ENCODE results near the gene TUBB2B.

Gene TUBB2B

DNA sequence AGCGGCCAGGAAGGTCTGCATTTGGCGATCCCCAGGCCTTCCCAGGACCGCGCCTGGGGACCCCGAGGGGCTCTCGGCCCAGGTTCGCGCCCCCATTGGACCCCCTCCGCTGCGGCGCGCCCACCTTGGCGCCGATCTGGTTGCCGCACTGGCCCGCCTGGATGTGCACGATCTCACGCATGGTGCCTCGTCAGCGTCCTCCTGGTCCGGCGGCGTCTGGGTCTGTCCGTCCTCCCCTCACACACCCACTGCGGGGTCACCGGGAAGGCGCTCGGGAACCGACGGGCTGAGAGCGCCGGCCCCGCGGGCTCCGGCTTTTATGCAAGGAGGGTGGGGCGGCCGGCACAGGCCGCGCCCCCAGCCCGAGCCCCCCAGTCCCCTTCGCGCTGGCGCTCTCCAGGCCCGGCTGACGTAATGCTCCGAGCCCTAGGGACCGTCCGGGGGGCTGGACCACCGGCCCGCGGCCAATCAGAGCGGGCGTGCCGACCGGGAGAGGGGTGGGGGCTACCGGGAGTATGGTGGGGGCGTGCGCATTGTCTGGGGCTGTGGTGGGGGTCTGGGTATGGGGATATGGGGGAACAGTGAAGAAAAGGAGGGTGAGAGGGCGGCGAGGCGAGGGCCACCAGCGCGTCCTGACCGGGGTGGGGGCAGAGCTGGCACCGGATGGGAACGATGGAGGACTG is at the start of gene TUBB2B:
TSS of gene TUBB2B (minus strand) at position 291 of the 683 bp plus-strand sequence. CDS start at position 181, 110 bp downstream.
- H3K27ac Mint-ChIP-seq = peak within 1 kb of the TSS; percentile 91
- DNase-seq (no peak), ATAC-seq (replicated peaks) (peak; percentile 9 to 18)
- peak within 1 kb of the TSS; percentile 86 to 89 for H3K4me3 Mint-ChIP-seq
- H3K36me3 Mint-ChIP-seq = no peaks in the 10 kb centered on the region
- no peaks in the 10 kb centered on the region for H3K9me3 Mint-ChIP-seq
- H3K27me3 Mint-ChIP-seq = peaks cover 66 to 82% of the 10 kb centered on the region in 2 donors
- H3K4me1 Mint-ChIP-seq = peaks cover 32 to 60% of the 10 kb centered on the region in 2 donors

DNA sequence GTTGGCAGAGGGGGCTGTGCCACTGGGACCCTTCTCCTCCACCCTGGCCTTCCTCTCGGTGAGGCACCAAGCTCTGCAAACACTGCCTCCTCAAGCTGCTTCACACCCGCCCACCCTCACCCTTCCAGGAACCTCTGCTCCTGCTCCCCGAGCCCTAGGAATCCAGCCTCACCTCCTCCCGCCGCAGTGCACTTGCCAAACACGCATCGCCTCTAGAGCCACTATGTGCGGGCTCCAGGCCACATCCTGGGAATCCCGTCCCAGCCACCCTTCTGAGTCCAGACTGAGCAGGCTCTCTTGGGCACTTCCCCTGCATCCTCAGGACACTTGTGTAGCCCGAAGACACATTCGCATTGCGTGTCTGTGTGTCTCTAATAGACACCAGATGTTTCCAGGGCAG is 49.8 kb upstream of the TUBB2B start:
- ATAC-seq (replicated peaks) (no peak), DNase-seq (no peak)
- Mint-ChIP-seq H3K27ac (no peak overlapping the region), H3K4me3 (no peak overlapping the region), H3K36me3 (peaks cover 4 to 12% of the 10 kb centered on the region in 2 donors), H3K4me1 (peaks cover 2 to 4% of the 10 kb centered on the region in 2 donors), H3K27me3 (no peaks in the 10 kb centered on the region), H3K9me3 (no peaks in the 10 kb centered on the region)

DNA sequence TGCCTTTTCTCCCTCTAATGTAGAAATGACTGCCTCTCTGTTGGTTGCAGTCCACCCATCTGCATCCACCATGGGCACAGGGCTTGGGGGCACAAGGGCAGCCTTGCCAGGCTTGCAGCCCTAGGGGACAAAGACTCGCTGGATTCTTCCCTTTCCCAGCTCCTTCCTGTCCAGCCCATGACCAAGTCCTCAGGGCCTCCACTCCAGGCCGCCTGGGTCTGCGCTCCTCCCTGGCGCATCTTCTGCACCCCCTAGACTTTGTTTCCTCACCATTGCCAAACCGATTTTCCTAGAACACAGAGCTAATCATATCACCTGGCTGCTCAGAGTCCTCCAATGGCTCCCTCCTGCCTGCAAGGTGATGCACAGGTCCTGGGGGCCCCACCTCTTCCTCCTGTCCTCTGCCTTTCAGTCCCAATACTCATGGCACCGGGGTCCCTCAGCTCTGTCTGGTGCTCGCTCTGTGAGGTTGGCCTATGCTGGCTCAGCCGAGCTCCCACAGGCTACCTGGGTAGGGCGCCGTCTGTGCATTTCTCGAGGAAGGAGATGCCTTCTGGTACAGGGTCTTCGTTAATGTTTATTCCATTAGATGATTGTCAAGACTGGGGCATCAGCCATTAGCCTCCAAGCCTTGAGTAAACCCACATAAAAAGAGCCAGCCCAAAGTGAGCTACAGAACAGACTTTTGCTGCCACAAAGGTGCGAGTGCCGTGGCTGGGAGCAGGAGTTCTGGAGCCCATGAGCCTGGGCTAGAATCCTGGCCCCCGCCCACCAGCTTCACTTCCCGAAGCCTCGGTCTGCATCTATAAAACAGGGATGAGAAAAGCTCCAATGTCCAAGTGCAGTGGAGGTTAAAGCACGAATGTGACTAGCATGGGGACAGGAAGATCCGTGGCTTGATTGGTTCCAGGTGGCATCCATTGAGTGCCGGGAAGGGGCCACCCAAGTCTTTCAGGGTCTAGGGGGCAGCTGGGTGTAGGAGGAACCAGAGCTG is 49.0 kb upstream of the TUBB2B start:
- no peaks in the 10 kb centered on the region for H3K27me3 Mint-ChIP-seq
- no peak overlapping the region for H3K4me3 Mint-ChIP-seq
- H3K9me3 Mint-ChIP-seq = no peaks in the 10 kb centered on the region
- no peak overlapping the region for H3K27ac Mint-ChIP-seq
- H3K4me1 Mint-ChIP-seq = peaks cover 4 to 9% of the 10 kb centered on the region in 2 donors
- ATAC-seq (replicated peaks) (no peak), DNase-seq (no peak)
- H3K36me3 Mint-ChIP-seq = peaks cover 9 to 20% of the 10 kb centered on the region in 2 donors

DNA sequence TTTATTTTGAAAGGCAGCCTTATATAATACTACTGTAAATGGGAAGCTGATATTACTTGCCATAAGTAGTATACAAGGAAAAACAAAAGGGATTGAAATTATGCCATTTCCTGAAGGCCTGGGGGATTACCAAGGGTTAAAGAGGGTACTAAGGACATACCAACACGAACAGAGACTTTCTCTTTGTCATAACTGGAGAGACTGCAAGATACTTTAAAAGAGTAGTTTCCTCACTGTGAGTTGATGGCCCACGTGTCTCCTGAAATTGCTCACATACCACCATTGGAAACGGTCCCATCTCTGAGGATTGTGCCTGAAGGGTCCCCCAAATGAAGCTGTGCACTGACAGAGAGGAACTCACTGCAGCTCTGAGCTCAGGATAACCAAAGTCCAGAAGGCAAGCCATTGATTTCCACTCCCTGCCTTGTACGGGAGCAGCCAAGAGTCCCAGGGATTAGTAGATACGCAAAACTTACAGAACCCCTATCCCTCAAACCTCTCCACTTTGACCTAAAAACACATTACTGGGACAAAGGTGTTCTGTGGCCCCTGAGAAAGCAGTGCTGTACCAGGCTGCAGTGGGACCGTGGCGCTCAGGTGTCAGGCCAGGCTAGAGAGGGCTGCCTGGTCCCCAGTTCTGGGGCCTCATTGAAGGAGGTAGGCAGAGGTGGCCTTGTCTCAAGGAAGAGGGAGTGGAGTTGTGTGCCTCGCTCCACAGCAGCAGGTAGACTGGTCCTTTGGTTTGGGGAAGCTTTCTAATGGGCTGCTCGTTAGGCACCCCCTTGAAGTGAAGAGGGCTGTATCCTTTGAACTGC is 46.5 kb upstream of the TUBB2B start:
- Mint-ChIP-seq H3K4me1 (peaks cover 4 to 12% of the 10 kb centered on the region in 2 donors), H3K27ac (peak overlapping the region; percentile 31), H3K9me3 (no peaks in the 10 kb centered on the region), H3K27me3 (no peaks in the 10 kb centered on the region), H3K4me3 (no peak overlapping the region), H3K36me3 (peaks cover 25 to 41% of the 10 kb centered on the region in 2 donors)
- ATAC-seq (replicated peaks) (no peak), DNase-seq (no peak)

DNA sequence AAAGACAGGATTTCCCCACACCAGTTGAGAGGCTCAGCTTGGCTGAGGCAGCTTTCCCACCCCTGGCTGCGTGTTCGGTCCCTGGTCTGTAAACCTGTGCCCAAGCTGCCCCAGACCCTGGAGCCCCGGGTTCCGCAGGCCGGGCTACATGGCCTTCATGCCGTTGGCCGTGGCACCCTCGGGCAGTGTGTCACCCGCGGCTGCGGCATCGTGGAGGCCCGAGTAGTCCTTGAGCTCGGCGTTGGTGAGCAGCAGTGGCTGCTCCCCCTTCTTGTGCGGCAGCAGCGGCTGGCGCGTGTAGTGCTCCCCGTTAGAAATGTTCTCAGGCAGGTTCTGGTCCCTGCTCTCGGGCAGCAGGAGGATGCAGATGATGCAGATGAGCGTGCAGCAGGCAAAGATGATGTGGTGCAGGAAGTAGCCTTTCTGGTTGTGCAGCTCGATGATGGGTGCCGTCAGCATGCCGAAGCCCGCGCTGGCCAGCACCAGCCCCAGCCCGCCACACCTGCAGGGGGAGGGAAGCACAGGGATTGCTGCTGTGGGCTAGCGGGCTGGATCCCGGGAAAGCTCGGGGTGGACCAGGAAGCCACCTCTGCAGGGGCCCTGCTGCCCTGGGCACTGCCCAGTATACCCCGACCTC is 45.6 kb upstream of the TUBB2B start:
- DNase-seq (no peak), ATAC-seq (replicated peaks) (no peak)
- Mint-ChIP-seq H3K4me1 (peaks cover 6 to 18% of the 10 kb centered on the region in 2 donors), H3K4me3 (no peak overlapping the region), H3K27ac (no peak overlapping the region), H3K27me3 (no peaks in the 10 kb centered on the region), H3K9me3 (no peaks in the 10 kb centered on the region), H3K36me3 (peaks cover 25 to 49% of the 10 kb centered on the region in 2 donors)

DNA sequence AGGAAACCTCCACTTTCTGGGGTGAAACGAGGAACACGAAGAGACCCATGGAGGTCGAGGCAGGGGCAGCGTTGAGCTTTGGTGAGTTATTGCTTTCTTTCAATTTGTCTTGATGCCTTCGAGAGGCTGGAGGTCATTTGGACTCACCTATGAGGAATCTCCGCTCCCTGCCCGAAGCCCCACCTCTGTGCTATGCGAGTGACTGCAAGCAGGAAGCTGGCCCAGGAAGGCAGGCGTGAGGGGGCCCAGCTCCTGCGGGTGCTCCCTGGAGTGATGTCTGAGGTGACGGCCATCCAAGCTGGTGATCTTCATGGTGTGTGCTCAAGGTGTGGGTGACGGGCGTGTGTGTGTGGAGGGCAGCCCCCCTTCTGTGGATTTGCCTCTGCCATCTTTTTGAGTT is 44.3 kb upstream of the TUBB2B start:
- Mint-ChIP-seq H3K27me3 (no peaks in the 10 kb centered on the region), H3K27ac (peak overlapping the region; percentile 26), H3K9me3 (no peaks in the 10 kb centered on the region), H3K36me3 (peaks cover 25 to 57% of the 10 kb centered on the region in 2 donors), H3K4me3 (no peak overlapping the region), H3K4me1 (peaks cover 6 to 18% of the 10 kb centered on the region in 2 donors)
- no peak for ATAC-seq (replicated peaks)
- no peak for DNase-seq

DNA sequence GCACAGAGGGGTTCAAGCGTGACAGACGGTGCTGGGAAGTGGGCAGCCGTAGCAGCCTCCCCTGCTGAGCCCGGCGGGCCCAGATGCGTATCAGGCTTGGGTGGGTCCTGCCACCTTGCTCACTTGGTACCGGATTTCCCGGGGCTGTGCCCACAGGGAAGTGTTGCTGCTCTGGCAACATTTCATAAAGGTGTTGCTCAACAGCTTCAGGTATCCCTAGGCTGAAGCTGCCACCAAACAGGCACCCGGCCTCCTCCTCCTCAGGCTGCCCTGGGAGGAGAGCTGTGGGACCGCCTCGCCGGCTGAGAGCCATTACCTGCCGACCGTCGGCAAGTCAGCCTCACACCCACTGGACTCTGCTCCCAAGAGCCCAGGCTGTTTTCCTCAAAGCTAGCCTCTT is 42.8 kb upstream of the TUBB2B start:
- Mint-ChIP-seq H3K9me3 (no peaks in the 10 kb centered on the region), H3K27ac (no peak overlapping the region), H3K4me3 (no peak overlapping the region), H3K27me3 (no peaks in the 10 kb centered on the region), H3K4me1 (peaks cover 6 to 19% of the 10 kb centered on the region in 2 donors), H3K36me3 (peaks cover 29 to 62% of the 10 kb centered on the region in 2 donors)
- ATAC-seq (replicated peaks) (no peak), DNase-seq (no peak)

DNA sequence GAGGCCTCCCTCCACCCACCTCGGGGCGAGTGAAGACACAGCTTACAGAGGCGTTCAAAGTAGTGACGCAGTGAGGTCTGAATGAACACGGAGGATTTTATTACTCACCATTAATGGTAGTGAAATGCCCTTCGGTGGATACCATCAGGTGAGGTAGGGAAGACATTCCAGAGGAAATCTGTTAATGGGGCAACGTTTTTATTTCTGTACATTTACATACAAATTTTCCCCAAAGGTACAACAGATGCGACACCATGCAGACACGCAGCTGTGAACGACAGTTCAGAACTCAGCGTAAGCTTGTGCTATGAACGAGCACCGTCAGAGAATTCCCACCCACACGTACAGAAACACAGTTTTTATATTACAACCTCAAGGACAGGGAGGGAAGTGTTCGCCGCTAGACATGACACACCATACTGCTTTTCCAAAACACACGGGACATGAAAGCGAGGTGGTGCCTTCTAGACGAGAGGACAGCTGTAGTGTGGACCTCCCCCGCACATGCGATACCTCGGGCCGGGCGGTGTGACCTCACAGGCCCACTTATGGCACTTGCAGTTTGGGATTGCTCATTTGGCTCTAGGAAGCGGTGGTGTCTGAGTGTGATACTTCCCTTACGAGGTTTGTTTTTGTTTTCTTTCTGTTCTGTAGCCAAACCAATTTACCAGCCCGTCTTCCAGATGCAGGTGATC is 42.0 kb upstream of the TUBB2B start:
- H3K4me1 Mint-ChIP-seq = peaks cover 6 to 24% of the 10 kb centered on the region in 2 donors
- DNase-seq = no peak
- H3K9me3 Mint-ChIP-seq = no peaks in the 10 kb centered on the region
- peaks cover 32 to 65% of the 10 kb centered on the region in 2 donors for H3K36me3 Mint-ChIP-seq
- no peaks in the 10 kb centered on the region for H3K27me3 Mint-ChIP-seq
- no peak overlapping the region for H3K27ac Mint-ChIP-seq
- no peak overlapping the region for H3K4me3 Mint-ChIP-seq
- no peak for ATAC-seq (replicated peaks)

DNA sequence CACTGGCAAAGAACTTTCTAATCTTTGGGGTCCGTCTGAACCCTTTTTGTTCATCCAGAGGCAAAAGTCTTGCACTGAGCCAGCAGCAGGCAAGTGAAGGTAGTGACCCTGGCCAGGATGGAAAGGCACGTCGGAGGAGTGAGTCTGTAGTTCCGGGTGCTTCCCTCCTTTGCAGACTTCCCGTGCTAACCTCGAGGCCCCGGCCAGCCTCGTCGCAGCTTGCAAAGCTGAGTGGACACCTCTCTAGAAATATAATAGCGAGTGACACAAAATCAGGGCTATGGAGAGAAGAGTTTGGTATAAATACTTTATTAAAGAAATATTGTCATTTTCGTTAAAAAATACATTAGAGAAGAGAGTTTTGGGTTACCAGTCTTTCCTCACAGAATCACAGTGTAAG is 41.2 kb upstream of the TUBB2B start:
- Mint-ChIP-seq H3K27me3 (no peaks in the 10 kb centered on the region), H3K9me3 (no peaks in the 10 kb centered on the region), H3K36me3 (peaks cover 32 to 62% of the 10 kb centered on the region in 2 donors), H3K4me3 (no peak overlapping the region), H3K4me1 (peaks cover 6 to 24% of the 10 kb centered on the region in 2 donors), H3K27ac (no peak overlapping the region)
- DNase-seq (no peak), ATAC-seq (replicated peaks) (no peak)

DNA sequence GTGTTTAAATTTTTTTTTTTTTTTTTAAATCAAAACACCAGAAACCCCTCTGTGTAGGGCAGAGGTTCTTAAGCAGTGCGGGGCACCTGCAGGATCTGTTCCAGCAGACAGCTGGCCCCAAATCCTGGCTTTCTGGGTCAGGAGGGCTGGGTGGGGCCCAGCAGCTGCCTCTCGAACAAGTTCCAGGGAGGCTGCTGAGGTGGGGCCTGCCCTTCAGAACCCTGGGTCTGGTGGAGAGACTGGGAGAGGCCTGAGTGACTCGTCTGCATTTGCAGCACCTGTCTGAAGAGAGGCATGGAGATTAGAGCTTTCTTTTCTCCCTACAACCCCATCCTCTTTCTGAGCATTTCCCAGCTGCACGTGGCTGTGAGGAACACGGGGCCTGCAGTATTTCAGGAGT is 39.7 kb upstream of the TUBB2B start:
- Mint-ChIP-seq H3K27ac (no peak overlapping the region), H3K9me3 (no peaks in the 10 kb centered on the region), H3K4me3 (no peak overlapping the region), H3K36me3 (peaks cover 33 to 61% of the 10 kb centered on the region in 2 donors), H3K4me1 (peaks cover 10 to 33% of the 10 kb centered on the region in 2 donors), H3K27me3 (no peaks in the 10 kb centered on the region)
- DNase-seq = no peak
- ATAC-seq (replicated peaks) = no peak

DNA sequence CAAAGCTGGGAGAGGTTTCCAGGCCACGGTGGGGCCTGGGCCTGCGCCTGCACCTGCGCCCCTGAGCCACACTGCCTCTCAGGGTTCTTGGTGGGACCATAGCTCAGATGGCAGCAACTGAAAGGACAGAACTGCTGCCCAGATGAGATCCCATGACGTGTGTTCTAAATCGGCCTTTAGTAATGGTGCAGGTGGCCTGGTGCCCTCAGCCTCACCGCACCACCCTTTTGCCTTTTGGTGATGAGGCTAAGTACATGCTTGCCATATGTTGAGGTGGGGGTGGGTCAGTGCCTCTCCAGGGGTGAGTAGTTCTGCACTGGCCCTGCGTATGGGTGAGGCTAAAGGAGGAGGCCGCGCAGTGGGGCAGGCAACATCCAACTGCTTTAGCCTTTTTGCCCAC is 38.7 kb upstream of the TUBB2B start:
- Mint-ChIP-seq H3K4me1 (peaks cover 15 to 38% of the 10 kb centered on the region in 2 donors), H3K27me3 (no peaks in the 10 kb centered on the region), H3K27ac (no peak overlapping the region), H3K4me3 (no peak overlapping the region), H3K36me3 (peaks cover 26 to 58% of the 10 kb centered on the region in 2 donors), H3K9me3 (no peaks in the 10 kb centered on the region)
- ATAC-seq (replicated peaks) (no peak), DNase-seq (no peak)

DNA sequence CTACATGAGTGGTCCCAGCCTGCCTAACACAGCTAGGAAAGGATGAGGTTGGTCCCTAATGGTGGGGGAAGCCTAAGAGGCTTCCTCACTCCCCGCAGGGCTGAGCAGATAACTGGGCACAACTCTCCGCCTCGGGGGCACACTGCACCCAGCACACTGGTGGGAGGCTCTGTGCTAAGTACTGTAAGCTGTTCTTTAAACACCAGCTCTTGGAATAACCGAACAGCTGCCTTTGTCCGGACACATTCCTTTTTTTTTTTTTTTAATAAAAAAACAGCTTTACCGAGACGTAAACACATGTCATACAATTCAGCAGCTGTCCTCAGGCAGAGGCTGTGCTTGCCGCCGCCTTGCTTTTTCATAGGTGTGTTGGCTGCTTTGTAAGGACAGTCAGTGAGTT is 38.2 kb upstream of the TUBB2B start:
- Mint-ChIP-seq H3K4me3 (no peak overlapping the region), H3K36me3 (peaks cover 23 to 58% of the 10 kb centered on the region in 2 donors), H3K9me3 (no peaks in the 10 kb centered on the region), H3K27ac (no peak overlapping the region), H3K27me3 (no peaks in the 10 kb centered on the region), H3K4me1 (peaks cover 20 to 43% of the 10 kb centered on the region in 2 donors)
- no peak for DNase-seq
- ATAC-seq (replicated peaks) = no peak

DNA sequence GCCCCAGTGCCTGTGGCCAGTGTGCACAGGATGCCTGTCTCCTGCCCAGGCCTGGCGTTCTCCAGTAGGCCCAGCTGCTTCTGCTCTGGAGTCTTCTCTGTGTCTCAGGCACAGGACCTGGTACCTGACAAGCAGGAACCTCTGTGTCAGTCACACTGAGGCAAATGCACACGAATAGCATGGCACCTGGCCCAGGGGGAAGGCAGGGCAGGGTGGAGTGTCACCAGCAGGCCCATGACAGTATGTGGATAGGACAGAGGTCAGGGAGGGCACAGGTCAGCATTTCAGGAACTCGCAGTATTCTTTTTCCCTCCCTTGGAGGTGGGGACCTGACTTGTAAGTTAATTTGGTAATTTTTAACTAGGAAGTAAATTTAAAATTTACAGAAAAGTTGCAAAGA is 36.9 kb upstream of the TUBB2B start:
- no peaks in the 10 kb centered on the region for H3K9me3 Mint-ChIP-seq
- no peak overlapping the region for H3K4me3 Mint-ChIP-seq
- H3K4me1 Mint-ChIP-seq = peaks cover 24 to 55% of the 10 kb centered on the region in 2 donors
- no peak overlapping the region for H3K27ac Mint-ChIP-seq
- no peak for ATAC-seq (replicated peaks)
- H3K27me3 Mint-ChIP-seq = no peaks in the 10 kb centered on the region
- peaks cover 17 to 53% of the 10 kb centered on the region in 2 donors for H3K36me3 Mint-ChIP-seq
- no peak for DNase-seq
